K562 (cell line): ENCODE data around the gene HSPA4. TPM values are rescaled to one million over a fixed set of nuclear protein-coding genes. Genes with fewer than 3 reads are reported as not detected.

Experiments used
- ATAC-seq: fragments of 200-7000 bp; cut with Tn5 transposase; 3 replicates; pipeline ENCODE4 v1.9.1; 2020; ENCODE audit warnings: moderate library complexity
- BruUV-seq: library from RNA; stranded (reverse); fragments of 400-500 nt; replicated peaks from 2 replicates; lab custom pipeline; 2021; lab: Mats Ljungman, UMichigan
- CTCF ChIA-PET: fragments of 300-600 bp; formaldehyde crosslinking; extraction: SDS; loops from one replicate; lab custom pipeline; 2021; ENCODE audit warnings: low intra/inter-chr PET ratio; lab: Yijun Ruan, JAX
- POLR2A ChIA-PET: fragments of 300-600, 350-650 bp; sonication (Branson Sonifier 250); formaldehyde crosslinking; extraction: SDS; loops from one replicate; lab custom pipeline; 2021; ENCODE audit warnings: antibody characterized with exemption, inconsistent platforms; lab: Yijun Ruan, JAX
- DNase-seq, 4 experiments: peaks; one replicate each; pipeline versions ENCODE4 v3.0.0 to v3.0.0-alpha.2; 2011 to 2018; ENCODE audit warnings: low spot score in 3 of 4, mixed read lengths in 3 of 4; ENCODE audit errors: extremely low read depth in 1 of 4
- FAIRE-seq: peaks from 2 replicates; lab custom pipeline; 2011; peaks lifted over from hg19 to GRCh38; lab: Jason Lieb, UNC
- H2AFZ ChIP-seq: 2 replicates; pipeline ENCODE4 v1.6.0; 2011; ENCODE audit warnings: low read depth, low read length, control low read depth, inconsistent platforms
- H3K27ac ChIP-seq: fragments of 200-600 bp; 3 replicates; pipeline ENCODE4 v1.8.0; 2011; ENCODE audit warnings: low read depth, mild to moderate bottlenecking, control low read depth, inconsistent platforms, low read length, moderate library complexity, mixed read lengths; ENCODE audit errors: extremely low read depth
- H3K27me3 ChIP-seq, 2 experiments: fragments of 300-600 bp in 1 of 2; 2 replicates in 1 of 2; 3 replicates in 1 of 2; pipeline versions ENCODE4 v1.6.0 to v1.8.0; 2011; ENCODE audit warnings: inconsistent platforms in 2 of 2, low read length in 2 of 2, mild to moderate bottlenecking in 1 of 2, mixed read lengths in 1 of 2, moderate library complexity in 1 of 2; ENCODE audit not compliant: control insufficient read depth in 2 of 2, insufficient read depth in 2 of 2
- H3K36me3 ChIP-seq: fragments of 300-600 bp; 3 replicates; pipeline ENCODE4 v1.8.0; 2011; ENCODE audit warnings: mild to moderate bottlenecking, low read length, inconsistent platforms; ENCODE audit not compliant: control insufficient read depth, insufficient read depth
- H3K4me1 ChIP-seq, 2 experiments: fragments of 200-600 bp in 1 of 2; replicated peaks in 1 of 2; 2 replicates in 1 of 2; 3 replicates in 1 of 2; pipeline versions ENCODE4 v1.5.1 to v1.8.0; 2011; ENCODE audit warnings: inconsistent platforms in 2 of 2, low read length in 2 of 2, mild to moderate bottlenecking in 1 of 2, mixed read lengths in 1 of 2, moderate library complexity in 1 of 2; ENCODE audit not compliant: control insufficient read depth in 2 of 2, insufficient read depth in 2 of 2
- H3K4me2 ChIP-seq: 2 replicates; pipeline ENCODE4 v1.6.1; 2011; ENCODE audit warnings: low read length, control low read depth, inconsistent platforms, mixed read lengths; ENCODE audit not compliant: insufficient read depth
- H3K4me3 ChIP-seq: fragments of 200-600 bp; sonication (generic), shearing (Covaris generic); 2 replicates; pipeline ENCODE4 v1.5.1; 2016; ENCODE audit warnings: control low read depth, inconsistent platforms
- H3K79me2 ChIP-seq: fragments of 200-600 bp; 3 replicates; pipeline ENCODE4 v1.8.0; 2011; ENCODE audit warnings: low read length, inconsistent platforms; ENCODE audit not compliant: control insufficient read depth, insufficient read depth
- H3K9ac ChIP-seq, 2 experiments: 2 replicates each; pipeline versions ENCODE4 v1.6.0 to v1.6.1; 2011; ENCODE audit warnings: low read depth in 2 of 2, low read length in 2 of 2, control low read depth in 1 of 2, inconsistent platforms in 1 of 2, mild to moderate bottlenecking in 1 of 2, mixed read lengths in 1 of 2; ENCODE audit not compliant: insufficient read depth in 1 of 2
- H3K9me1 ChIP-seq: one replicate; pipeline ENCODE4 v1.6.0; 2011; ENCODE audit warnings: inconsistent platforms, mild to moderate bottlenecking, low read length, moderate library complexity; ENCODE audit not compliant: control insufficient read depth, insufficient read depth
- H3K9me3 ChIP-seq: replicated peaks from 2 replicates; pipeline ENCODE4 v1.5.1; 2011; ENCODE audit warnings: low read depth, low read length, inconsistent platforms; ENCODE audit not compliant: control insufficient read depth, insufficient read depth
- H4K20me1 ChIP-seq: replicated peaks from 2 replicates; pipeline ENCODE4 v1.6.1; 2011; ENCODE audit warnings: low read length, inconsistent platforms, mixed read lengths; ENCODE audit not compliant: control insufficient read depth, insufficient read depth
- CREM ChIP-seq: IDR thresholded peaks from 2 replicates; pipeline ENCODE4 v1.6.1; 2014; ENCODE audit warnings: antibody characterized with exemption, low read depth
- GATA2 ChIP-seq: sonication (generic); formaldehyde crosslinking; IDR thresholded peaks from 2 replicates; pipeline ENCODE4 v1.4.0; 2020; ENCODE audit warnings: mild to moderate bottlenecking, missing genetic modification reagents
- MXI1 ChIP-seq: IDR thresholded peaks from 2 replicates; pipeline ENCODE4 v1.6.1; 2011; ENCODE audit warnings: low read depth, mild to moderate bottlenecking, improper control_type of control experiment, low read length
- NFE2 ChIP-seq: IDR thresholded peaks from 2 replicates; pipeline ENCODE4 v1.6.1; 2014; ENCODE audit warnings: antibody characterized with exemption, low read depth
- XRCC4 ChIP-seq: IDR thresholded peaks from one replicate; pipeline ENCODE4 v1.6.1; 2011; ENCODE audit not compliant: insufficient read depth, insufficient read length; ENCODE audit errors: extremely low read depth
- ZNF57 ChIP-seq: fragments of 450-650 bp; formaldehyde crosslinking; IDR thresholded peaks from 2 replicates; pipeline ENCODE4 v1.4.0; 2020; ENCODE audit warnings: mild to moderate bottlenecking, moderate library complexity
- ZNF583 ChIP-seq: fragments of 250-450 bp; sonication (Bioruptor Pico); IDR thresholded peaks from 2 replicates; pipeline ENCODE4 v1.4.0; 2020
- WGBS: fragments of 100-300 bp; shearing (Covaris generic); methylation state at CpG from one replicate; pipeline ENCODE4 v1.1.6; 2016; ENCODE audit warnings: low coverage, mixed read lengths; ENCODE audit not compliant: insufficient coverage; ENCODE audit errors: missing lambda C conversion rate; 5-methylcytosine and 5-hydroxymethylcytosine counted together
- in situ Hi-C: fragments of 300-500 bp; cut with MboI; formaldehyde crosslinking; loops from 4 replicates; pipeline ENCODE4 v1.15.0; 2018; ENCODE audit warnings: inconsistent platforms, mixed read lengths
- intact Hi-C: fragments of 100-400 bp; cut with micrococcal nuclease; formaldehyde crosslinking; loops from 2 replicates; pipeline ENCODE4 v1.14.2; 2022
- polyA plus RNA-seq, 8 experiments: library from polyadenylated mRNA; depleted of rRNA in 4 of 8; stranded (reverse) in 5 of 8; unstranded in 3 of 8; fragments of >200 nt; fragmentation: Nextera tagmentation in 2 of 8; fragmentation: Illumina TruSeq in 1 of 8; extraction: Ambion mirVana in 2 of 8; extraction: Trizol in 1 of 8; gene quantifications; 2 replicates each; pipeline versions ENCODE4 v1.2.1 to v1.2.3, GENCODE V29; 2011 to 2014; ENCODE audit warnings: inconsistent platforms in 1 of 8, missing spikeins in 1 of 8
- total RNA-seq, 7 experiments: library from RNA; depleted of rRNA in 6 of 7; stranded (reverse); fragments of >200 nt in 6 of 7; fragmentation: Illumina TruSeq in 2 of 7; extraction: Trizol in 2 of 7; gene quantifications; 2 replicates each; pipeline versions ENCODE4 v1.2.1 to v1.2.3, GENCODE V29; 2011 to 2021; ENCODE audit warnings: low replicate concordance in 1 of 7

Gene HSPA4
- total and polyA plus RNA-seq, 9 of the 15 experiments (the other 6 are each of a cell fraction or from before 2014, with no cell fraction given) = 90.3 to 286 (median 148) TPM

- 23% methylated on average over 2 of the region's 2 CpGs for WGBS
- ATAC-seq = no peak
- Histone ChIP-seq H3K4me1 (0 out of 5 replicates have a peak, but pooled peaks cover 0 to 3% of the 10 kb centered on the region in 2 experiments), H3K27me3 (peaks cover 18 to 57% of the 10 kb centered on the region in 2 experiments; a peak in 4 of 5 replicates), H3K9me3 (no peaks in the 10 kb centered on the region), H4K20me1 (no peaks in the 10 kb centered on the region), H3K9me1 (no peaks in the 10 kb centered on the region), H3K79me2 (no peaks in the 10 kb centered on the region), H3K4me3 (no peak overlapping the region), H3K27ac (no peak overlapping the region), H3K36me3 (no peaks in the 10 kb centered on the region), H3K4me2 (no peak overlapping the region), H3K9ac (no peak overlapping the region), H2AFZ (no peak overlapping the region)
- DNase-seq = no peak
- CTCF ChIA-PET = no interaction called here
- TF ChIP-seq ZNF57 (CRISPR knock-in tag) = no peak
- TF ChIP-seq XRCC4 = no peak
- no peak for TF ChIP-seq NFE2
- TF ChIP-seq ZNF583 (CRISPR knock-in tag) = no peak
- no peak for TF ChIP-seq GATA2 (CRISPR knock-in tag)
- no peak for TF ChIP-seq CREM
- no peak for TF ChIP-seq MXI1
- no TSS peak for BruUV-seq
- POLR2A ChIA-PET = no interaction called here
- intact Hi-C loops = no loop called here
- in situ Hi-C loops = loop anchor here (25.0 kb wide), 1 partner anchor 346 kb away; no protein-coding TSS in a partner anchor
- FAIRE-seq = no peak
Observed at GRCh38 chr5:133116601-133117000, 64.8 kb downstream of the HSPA4 start.
